H9 (cell line): ENCODE measurements around the gene RAB33A. TPM values are rescaled to one million over a fixed set of nuclear protein-coding genes. Genes with fewer than 3 reads are reported as not detected.

Experiments
- DNase-seq: peaks from one replicate; pipeline ENCODE4 v3.0.0-alpha.2; 2017
- H2AFZ ChIP-seq: one replicate; pipeline ENCODE4 v1.6.1; 2013; ENCODE audit warnings: mild to moderate bottlenecking, low read length, control low read depth, moderate library complexity
- H2AK5ac ChIP-seq: 2 replicates; pipeline ENCODE4 v1.6.1; 2013; ENCODE audit warnings: low read length, control low read depth, mixed read lengths; ENCODE audit not compliant: insufficient read length
- H2BK120ac ChIP-seq: one replicate; pipeline ENCODE4 v1.6.1; 2013; ENCODE audit warnings: low read depth, mild to moderate bottlenecking, low read length, control low read depth, inconsistent platforms; ENCODE audit not compliant: poor library complexity, severe bottlenecking
- H2BK12ac ChIP-seq: 2 replicates; pipeline ENCODE4 v1.6.1; 2013; ENCODE audit warnings: low read length, control low read depth, mixed read lengths, low read depth; ENCODE audit not compliant: insufficient read length
- H2BK15ac ChIP-seq: 2 replicates; pipeline ENCODE4 v1.6.1; 2013; ENCODE audit warnings: low read depth, low read length, control low read depth
- H2BK20ac ChIP-seq: one replicate; pipeline ENCODE4 v1.6.1; 2013; ENCODE audit warnings: low read depth, mild to moderate bottlenecking, low read length, control low read depth, inconsistent platforms; ENCODE audit not compliant: poor library complexity, severe bottlenecking
- H2BK5ac ChIP-seq: 2 replicates; pipeline ENCODE4 v1.6.1; 2013; ENCODE audit warnings: low read length, control low read depth, mixed read lengths; ENCODE audit not compliant: insufficient read length
- H3K14ac ChIP-seq: 2 replicates; pipeline ENCODE4 v1.6.1; 2013; ENCODE audit warnings: low read length, control low read depth; ENCODE audit not compliant: insufficient read depth
- H3K18ac ChIP-seq: 2 replicates; pipeline ENCODE4 v1.6.1; 2013; ENCODE audit warnings: low read depth, mild to moderate bottlenecking, mixed read lengths, low read length, control low read depth; ENCODE audit not compliant: insufficient read length
- H3K23ac ChIP-seq: 2 replicates; pipeline ENCODE4 v1.6.1; 2013; ENCODE audit warnings: low read length, control low read depth, mixed read lengths, low read depth; ENCODE audit not compliant: insufficient read length
- H3K23me2 ChIP-seq: 2 replicates; pipeline ENCODE4 v1.6.1; 2013; ENCODE audit warnings: low read depth, mild to moderate bottlenecking, mixed read lengths, low read length, control low read depth; ENCODE audit not compliant: insufficient read length, poor library complexity, severe bottlenecking
- H3K27ac ChIP-seq: 2 replicates; pipeline ENCODE4 v1.5.1; 2013; ENCODE audit warnings: low read length, control low read depth, mixed read lengths, low read depth; ENCODE audit not compliant: insufficient read length
- H3K27me3 ChIP-seq: 2 replicates; pipeline ENCODE4 v1.6.1; 2013; ENCODE audit warnings: low read length, control low read depth, inconsistent platforms; ENCODE audit not compliant: insufficient read depth
- H3K4ac ChIP-seq: 2 replicates; pipeline ENCODE4 v1.6.1; 2013; ENCODE audit warnings: low read depth, mild to moderate bottlenecking, control low read depth, inconsistent platforms, low read length, moderate library complexity
- H3K4me1 ChIP-seq: 2 replicates; pipeline ENCODE4 v1.6.1; 2013; ENCODE audit warnings: low read length, control low read depth, inconsistent platforms; ENCODE audit not compliant: insufficient read depth
- H3K4me2 ChIP-seq: 2 replicates; pipeline ENCODE4 v1.6.1; 2013; ENCODE audit warnings: low read length, control low read depth, mixed read lengths; ENCODE audit not compliant: insufficient read length, insufficient read depth
- H3K56ac ChIP-seq: 2 replicates; pipeline ENCODE4 v1.6.1; 2013; ENCODE audit warnings: low read depth, mild to moderate bottlenecking, mixed read lengths, low read length, control low read depth; ENCODE audit not compliant: insufficient read length
- H3K79me1 ChIP-seq: 2 replicates; pipeline ENCODE4 v1.6.1; 2013; ENCODE audit warnings: low read depth, mild to moderate bottlenecking, moderate library complexity, low read length, control low read depth, inconsistent platforms; ENCODE audit not compliant: insufficient read depth, poor library complexity, severe bottlenecking
- H3K79me2 ChIP-seq: 2 replicates; pipeline ENCODE4 v1.6.1; 2013; ENCODE audit warnings: low read length, control low read depth, inconsistent platforms; ENCODE audit not compliant: insufficient read depth
- H3K9ac ChIP-seq: 2 replicates; pipeline ENCODE4 v1.6.1; 2013; ENCODE audit warnings: low read length, control low read depth, mixed read lengths; ENCODE audit not compliant: insufficient read length; ENCODE audit errors: extremely low read depth
- H3K9me3 ChIP-seq: one replicate; pipeline ENCODE4 v1.6.1; 2013; ENCODE audit warnings: low read depth, low read length, inconsistent platforms; ENCODE audit not compliant: control insufficient read depth
- H3T11ph ChIP-seq: one replicate; pipeline ENCODE4 v1.6.1; 2013; ENCODE audit warnings: mild to moderate bottlenecking, low read length, control low read depth, inconsistent platforms
- H4K20me1 ChIP-seq: one replicate; pipeline ENCODE4 v1.6.1; 2013; ENCODE audit not compliant: control insufficient read depth, insufficient read length, insufficient read depth
- H4K5ac ChIP-seq: 2 replicates; pipeline ENCODE4 v1.6.1; 2013; ENCODE audit warnings: low read depth, mild to moderate bottlenecking, mixed read lengths, low read length, control low read depth; ENCODE audit not compliant: insufficient read length
- H4K8ac ChIP-seq: replicated peaks from 2 replicates; pipeline ENCODE4 v1.6.1; 2013; ENCODE audit warnings: low read length, control low read depth, mixed read lengths, low read depth; ENCODE audit not compliant: insufficient read length
- H4K91ac ChIP-seq: 2 replicates; pipeline ENCODE4 v1.6.1; 2013; ENCODE audit warnings: low read depth, mild to moderate bottlenecking, moderate library complexity, mixed read lengths, low read length, control low read depth; ENCODE audit not compliant: insufficient read length
- H3K27ac Mint-ChIP-seq, 3 experiments: 2 replicates in 2 of 3; 3 replicates in 1 of 3; pipeline ENCODE4 v1.8.0; 2020 to 2021; ENCODE audit warnings: mixed read lengths in 3 of 3, mild to moderate bottlenecking in 1 of 3, moderate library complexity in 1 of 3
- H3K27me3 Mint-ChIP-seq: 2 replicates; pipeline ENCODE4 v1.8.0; 2021; ENCODE audit warnings: low read depth, mild to moderate bottlenecking, moderate library complexity, mixed read lengths
- H3K36me3 Mint-ChIP-seq, 3 experiments: 2 replicates in 2 of 3; 3 replicates in 1 of 3; pipeline ENCODE4 v1.8.0; 2020 to 2021; ENCODE audit warnings: low read depth in 3 of 3, mixed read lengths in 3 of 3; ENCODE audit not compliant: insufficient read depth in 1 of 3
- H3K4me1 Mint-ChIP-seq, 2 experiments: 2 replicates each; pipeline ENCODE4 v1.8.0; 2020; ENCODE audit warnings: mixed read lengths in 2 of 2
- H3K4me3 Mint-ChIP-seq, 2 experiments: 2 replicates in 1 of 2; 3 replicates in 1 of 2; pipeline ENCODE4 v1.8.0; 2020 to 2021; ENCODE audit warnings: mild to moderate bottlenecking in 2 of 2, mixed read lengths in 2 of 2, moderate library complexity in 1 of 2
- H3K9me3 Mint-ChIP-seq, 2 experiments: 2 replicates in 1 of 2; 3 replicates in 1 of 2; pipeline ENCODE4 v1.8.0; 2020; ENCODE audit warnings: mild to moderate bottlenecking in 2 of 2, mixed read lengths in 2 of 2, moderate library complexity in 1 of 2
- CTCF ChIP-seq: fragments of 200-600 bp; sonication (generic); conservative IDR thresholded peaks from 3 replicates; pipeline ENCODE4 v1.8.0; 2021; ENCODE audit warnings: antibody characterized with exemption, mild to moderate bottlenecking
- WGBS: extraction: QIAGEN DNeasy Blood & Tissue Kit; methylation state at CpG from one replicate; pipeline ENCODE4 v1.1.7; 2013; ENCODE audit warnings: missing lambda C conversion rate, low lambda C conversion rate, mixed read lengths; ENCODE audit not compliant: insufficient read length; ENCODE audit errors: extremely low coverage; 5-methylcytosine and 5-hydroxymethylcytosine counted together
- total RNA-seq: library from RNA; stranded (reverse); gene quantifications from 2 replicates; pipeline ENCODE4 v1.2.1, GENCODE V29; 2021

Gene RAB33A
- total RNA-seq, 1 experiment from 2014 or later: 0.59 TPM

GRCh38 chrX:130204647-130205046 is 32.9 kb downstream of the RAB33A start:
- no peaks in the 10 kb centered on the region; the same call in 1 of the 2 replicates for H3K27me3 Mint-ChIP-seq
- H3K9me3 Mint-ChIP-seq: peaks cover 0 to 31% of the 10 kb centered on the region in 2 experiments; a peak in 2 of 5 replicates
- no peaks in the 10 kb centered on the region for H3K4me1 ChIP-seq
- H2BK5ac ChIP-seq: no peak overlapping the region
- no peak overlapping the region for H3K4me2 ChIP-seq
- no peaks in the 10 kb centered on the region for H3K79me1 ChIP-seq
- no peak overlapping the region for H3T11ph ChIP-seq
- no CpG with 5 or more reads among the region's 1 CpG for WGBS
- no peak overlapping the region for H2BK120ac ChIP-seq
- no peak overlapping the region for H3K14ac ChIP-seq
- H4K20me1 ChIP-seq: no peaks in the 10 kb centered on the region
- H3K79me2 ChIP-seq: no peaks in the 10 kb centered on the region
- no peaks in the 10 kb centered on the region for H3K4me1 Mint-ChIP-seq
- H2AFZ ChIP-seq: no peak overlapping the region
- no peak overlapping the region for H2AK5ac ChIP-seq
- no peak overlapping the region for H3K27ac ChIP-seq
- no peak overlapping the region for H3K4ac ChIP-seq
- peaks cover 18 to 35% (median 33%) of the 10 kb centered on the region in 3 experiments for H3K36me3 Mint-ChIP-seq
- H3K56ac ChIP-seq: no peak overlapping the region
- no peaks in the 10 kb centered on the region for H3K9me3 ChIP-seq
- no peak overlapping the region for H3K18ac ChIP-seq
- no peak overlapping the region for H3K27ac Mint-ChIP-seq
- H4K91ac ChIP-seq: no peak overlapping the region
- no peak overlapping the region for H4K5ac ChIP-seq
- H3K23ac ChIP-seq: no peak overlapping the region
- no peak for TF ChIP-seq CTCF
- DNase-seq: no peak
- H3K23me2 ChIP-seq: no peaks in the 10 kb centered on the region
- no peak overlapping the region for H2BK15ac ChIP-seq
- H2BK12ac ChIP-seq: no peak overlapping the region
- H2BK20ac ChIP-seq: no peak overlapping the region
- no peak overlapping the region for H3K4me3 Mint-ChIP-seq
- H4K8ac ChIP-seq: no peak overlapping the region
- no peaks in the 10 kb centered on the region for H3K27me3 ChIP-seq
- H3K9ac ChIP-seq: no peak overlapping the region
